Measurements from ENCODE around the gene GRAMD2B.
"Not testable (repeated sequence)": the region's sequence is repeated elsewhere in the genome, so short reads cannot be mapped to it uniquely, and the experiment has no call there.

The GRAMD2B gene

GRCh38 chr5:126516852-126517251 is 93.6 kb downstream of the GRAMD2B start:
- no peak for DNase-seq

GRCh38 chr5:126519223-126519622 is 96.0 kb downstream of the GRAMD2B start:
- not testable (repeated sequence) for DNase-seq

- no peak for DNase-seq
These were observed 96.7 kb downstream of the GRAMD2B start for GRCh38 chr5:126519637-126520592.

GRCh38 chr5:126520593-126520953 is 97.4 kb downstream of the GRAMD2B start:
- no peak for DNase-seq

- no peak for DNase-seq
These were observed 97.9 kb downstream of the GRAMD2B start for GRCh38 chr5:126521130-126521529.

GRCh38 chr5:126523818-126524510 is 100.8 kb downstream of the GRAMD2B start:
- DNase-seq: no peak

- DNase-seq: no peak
These were observed 102.5 kb downstream of the GRAMD2B start for GRCh38 chr5:126525630-126526245.

- DNase-seq: no peak
These were observed 103.3 kb downstream of the GRAMD2B start for GRCh38 chr5:126526493-126526892.

GRCh38 chr5:126527158-126527557 is 103.9 kb downstream of the GRAMD2B start:
- no peak for DNase-seq

GRCh38 chr5:126527892-126528291 is 104.7 kb downstream of the GRAMD2B start:
- DNase-seq: no peak

- DNase-seq: no peak
These were observed 108.4 kb downstream of the GRAMD2B start for GRCh38 chr5:126531543-126532120.

- DNase-seq: no peak
These were observed 111.3 kb downstream of the GRAMD2B start for GRCh38 chr5:126534553-126534952.

- DNase-seq: no peak
These were observed 112.8 kb downstream of the GRAMD2B start for GRCh38 chr5:126535856-126536545.

- DNase-seq: no peak
These were observed 113.7 kb downstream of the GRAMD2B start for GRCh38 chr5:126536874-126537273.

- DNase-seq: no peak
These were observed 115.4 kb downstream of the GRAMD2B start for GRCh38 chr5:126538579-126538978.

- no peak for DNase-seq
These were observed 117.4 kb downstream of the GRAMD2B start for GRCh38 chr5:126540631-126541030.

GRCh38 chr5:126542441-126542840 is 119.2 kb downstream of the GRAMD2B start:
- DNase-seq: no peak

GRCh38 chr5:126543009-126543408 is 119.8 kb downstream of the GRAMD2B start:
- no peak for DNase-seq

- DNase-seq: no peak
These were observed 120.5 kb downstream of the GRAMD2B start for GRCh38 chr5:126543660-126544059.
